K562 (cell line): ENCODE results near the gene CTPS1. TPM values are rescaled to one million over a fixed set of nuclear protein-coding genes. Genes with fewer than 3 reads are reported as not detected.

Source experiments
- BMI1 ChIP-seq: fragments of 150-350 bp; IDR thresholded peaks from 2 replicates; pipeline ENCODE4 v1.6.1; 2014; ENCODE audit warnings: low read length
- CAMTA2 ChIP-seq: fragments of 250-450 bp; sonication (Bioruptor Pico); conservative IDR thresholded peaks from 2 replicates; pipeline ENCODE4 v1.5.1; 2022
- CBX8 ChIP-seq: fragments of 200-600 bp; sonication (generic); IDR thresholded peaks from 2 replicates; pipeline ENCODE4 v1.6.1; 2012; ENCODE audit warnings: borderline replicate concordance, mixed run types, low read depth, mild to moderate bottlenecking, moderate library complexity, mixed read lengths, low read length, control low read depth, inconsistent platforms; ENCODE audit not compliant: poor library complexity, severe bottlenecking; ENCODE audit errors: extremely low read depth
- CHD7 ChIP-seq: fragments of 200-600 bp; sonication (generic); IDR thresholded peaks from one replicate; pipeline ENCODE4 v1.6.1; 2012; ENCODE audit warnings: mild to moderate bottlenecking, low read depth, low read length, inconsistent platforms
- HLTF ChIP-seq: fragments of 450-650 bp; IDR thresholded peaks from 2 replicates; pipeline ENCODE4 v1.6.1; 2016
- REST ChIP-seq, 2 experiments: fragments of 450-650 bp; formaldehyde crosslinking in 1 of 2; IDR thresholded peaks; 2 replicates each; pipeline versions ENCODE4 v1.4.0 to v1.6.1; 2014 to 2020; ENCODE audit warnings: mild to moderate bottlenecking in 2 of 2, borderline replicate concordance in 1 of 2, low read depth in 1 of 2
- polyA plus RNA-seq, 8 experiments: library from polyadenylated mRNA; depleted of rRNA in 4 of 8; stranded (reverse) in 5 of 8; unstranded in 3 of 8; fragments of >200 nt; fragmentation: Nextera tagmentation in 2 of 8; fragmentation: Illumina TruSeq in 1 of 8; extraction: Ambion mirVana in 2 of 8; extraction: Trizol in 1 of 8; gene quantifications; 2 replicates each; pipeline versions ENCODE4 v1.2.1 to v1.2.3, GENCODE V29; 2011 to 2014; ENCODE audit warnings: inconsistent platforms in 1 of 8, missing spikeins in 1 of 8
- total RNA-seq, 7 experiments: library from RNA; depleted of rRNA in 6 of 7; stranded (reverse); fragments of >200 nt in 6 of 7; fragmentation: Illumina TruSeq in 2 of 7; extraction: Trizol in 2 of 7; gene quantifications; 2 replicates each; pipeline versions ENCODE4 v1.2.1 to v1.2.3, GENCODE V29; 2011 to 2021; ENCODE audit warnings: low replicate concordance in 1 of 7

CTPS1 gene
- total and polyA plus RNA-seq, 9 of the 15 experiments (the other 6 are each of a cell fraction or from before 2014, with no cell fraction given) = 44.4 to 164 (median 87.7) TPM

GRCh38 chr1:40939320-40940059 is 40.0 kb upstream of the CTPS1 start (continued):
- no peak for TF ChIP-seq CHD7
- no peak for TF ChIP-seq BMI1
- TF ChIP-seq REST (IDR thresholded peaks at IDR 0.05; ENCODE audit: borderline replicate concordance) = peak; percentile 16; the same call in 1 of the 2 replicates
- TF ChIP-seq REST (CRISPR knock-in tag; IDR thresholded peaks at IDR 0.05; ENCODE audit: low read depth) = no peak
- TF ChIP-seq CAMTA2 (CRISPR knock-in tag) = no peak
- TF ChIP-seq HLTF = 0 out of 2 replicates have a peak, but pooled peaks have one; percentile 56
- no peak for TF ChIP-seq CBX8
